H9 (cell line): ENCODE measurements around the gene SLC7A5. TPM values are rescaled to one million over a fixed set of nuclear protein-coding genes. Genes with fewer than 3 reads are reported as not detected.

Experiments used
- DNase-seq: peaks from one replicate; pipeline ENCODE4 v3.0.0-alpha.2; 2017
- H2AFZ ChIP-seq: one replicate; pipeline ENCODE4 v1.6.1; 2013; ENCODE audit warnings: mild to moderate bottlenecking, low read length, control low read depth, moderate library complexity
- H2AK5ac ChIP-seq: 2 replicates; pipeline ENCODE4 v1.6.1; 2013; ENCODE audit warnings: low read length, control low read depth, mixed read lengths; ENCODE audit not compliant: insufficient read length
- H2BK120ac ChIP-seq: one replicate; pipeline ENCODE4 v1.6.1; 2013; ENCODE audit warnings: low read depth, mild to moderate bottlenecking, low read length, control low read depth, inconsistent platforms; ENCODE audit not compliant: poor library complexity, severe bottlenecking
- H2BK12ac ChIP-seq: 2 replicates; pipeline ENCODE4 v1.6.1; 2013; ENCODE audit warnings: low read length, control low read depth, mixed read lengths, low read depth; ENCODE audit not compliant: insufficient read length
- H2BK15ac ChIP-seq: 2 replicates; pipeline ENCODE4 v1.6.1; 2013; ENCODE audit warnings: low read depth, low read length, control low read depth
- H2BK20ac ChIP-seq: one replicate; pipeline ENCODE4 v1.6.1; 2013; ENCODE audit warnings: low read depth, mild to moderate bottlenecking, low read length, control low read depth, inconsistent platforms; ENCODE audit not compliant: poor library complexity, severe bottlenecking
- H2BK5ac ChIP-seq: 2 replicates; pipeline ENCODE4 v1.6.1; 2013; ENCODE audit warnings: low read length, control low read depth, mixed read lengths; ENCODE audit not compliant: insufficient read length
- H3K14ac ChIP-seq: 2 replicates; pipeline ENCODE4 v1.6.1; 2013; ENCODE audit warnings: low read length, control low read depth; ENCODE audit not compliant: insufficient read depth
- H3K18ac ChIP-seq: 2 replicates; pipeline ENCODE4 v1.6.1; 2013; ENCODE audit warnings: low read depth, mild to moderate bottlenecking, mixed read lengths, low read length, control low read depth; ENCODE audit not compliant: insufficient read length
- H3K23ac ChIP-seq: 2 replicates; pipeline ENCODE4 v1.6.1; 2013; ENCODE audit warnings: low read length, control low read depth, mixed read lengths, low read depth; ENCODE audit not compliant: insufficient read length
- H3K23me2 ChIP-seq: 2 replicates; pipeline ENCODE4 v1.6.1; 2013; ENCODE audit warnings: low read depth, mild to moderate bottlenecking, mixed read lengths, low read length, control low read depth; ENCODE audit not compliant: insufficient read length, poor library complexity, severe bottlenecking
- H3K27ac ChIP-seq: 2 replicates; pipeline ENCODE4 v1.5.1; 2013; ENCODE audit warnings: low read length, control low read depth, mixed read lengths, low read depth; ENCODE audit not compliant: insufficient read length
- H3K27me3 ChIP-seq: 2 replicates; pipeline ENCODE4 v1.6.1; 2013; ENCODE audit warnings: low read length, control low read depth, inconsistent platforms; ENCODE audit not compliant: insufficient read depth
- H3K4ac ChIP-seq: 2 replicates; pipeline ENCODE4 v1.6.1; 2013; ENCODE audit warnings: low read depth, mild to moderate bottlenecking, control low read depth, inconsistent platforms, low read length, moderate library complexity
- H3K4me1 ChIP-seq: 2 replicates; pipeline ENCODE4 v1.6.1; 2013; ENCODE audit warnings: low read length, control low read depth, inconsistent platforms; ENCODE audit not compliant: insufficient read depth
- H3K4me2 ChIP-seq: 2 replicates; pipeline ENCODE4 v1.6.1; 2013; ENCODE audit warnings: low read length, control low read depth, mixed read lengths; ENCODE audit not compliant: insufficient read length, insufficient read depth
- H3K56ac ChIP-seq: 2 replicates; pipeline ENCODE4 v1.6.1; 2013; ENCODE audit warnings: low read depth, mild to moderate bottlenecking, mixed read lengths, low read length, control low read depth; ENCODE audit not compliant: insufficient read length
- H3K79me1 ChIP-seq: 2 replicates; pipeline ENCODE4 v1.6.1; 2013; ENCODE audit warnings: low read depth, mild to moderate bottlenecking, moderate library complexity, low read length, control low read depth, inconsistent platforms; ENCODE audit not compliant: insufficient read depth, poor library complexity, severe bottlenecking
- H3K79me2 ChIP-seq: 2 replicates; pipeline ENCODE4 v1.6.1; 2013; ENCODE audit warnings: low read length, control low read depth, inconsistent platforms; ENCODE audit not compliant: insufficient read depth
- H3K9ac ChIP-seq: 2 replicates; pipeline ENCODE4 v1.6.1; 2013; ENCODE audit warnings: low read length, control low read depth, mixed read lengths; ENCODE audit not compliant: insufficient read length; ENCODE audit errors: extremely low read depth
- H3K9me3 ChIP-seq: one replicate; pipeline ENCODE4 v1.6.1; 2013; ENCODE audit warnings: low read depth, low read length, inconsistent platforms; ENCODE audit not compliant: control insufficient read depth
- H3T11ph ChIP-seq: one replicate; pipeline ENCODE4 v1.6.1; 2013; ENCODE audit warnings: mild to moderate bottlenecking, low read length, control low read depth, inconsistent platforms
- H4K20me1 ChIP-seq: one replicate; pipeline ENCODE4 v1.6.1; 2013; ENCODE audit not compliant: control insufficient read depth, insufficient read length, insufficient read depth
- H4K5ac ChIP-seq: 2 replicates; pipeline ENCODE4 v1.6.1; 2013; ENCODE audit warnings: low read depth, mild to moderate bottlenecking, mixed read lengths, low read length, control low read depth; ENCODE audit not compliant: insufficient read length
- H4K8ac ChIP-seq: replicated peaks from 2 replicates; pipeline ENCODE4 v1.6.1; 2013; ENCODE audit warnings: low read length, control low read depth, mixed read lengths, low read depth; ENCODE audit not compliant: insufficient read length
- H4K91ac ChIP-seq: 2 replicates; pipeline ENCODE4 v1.6.1; 2013; ENCODE audit warnings: low read depth, mild to moderate bottlenecking, moderate library complexity, mixed read lengths, low read length, control low read depth; ENCODE audit not compliant: insufficient read length
- H3K27ac Mint-ChIP-seq, 3 experiments: 2 replicates in 2 of 3; 3 replicates in 1 of 3; pipeline ENCODE4 v1.8.0; 2020 to 2021; ENCODE audit warnings: mixed read lengths in 3 of 3, mild to moderate bottlenecking in 1 of 3, moderate library complexity in 1 of 3
- H3K27me3 Mint-ChIP-seq: 2 replicates; pipeline ENCODE4 v1.8.0; 2021; ENCODE audit warnings: low read depth, mild to moderate bottlenecking, moderate library complexity, mixed read lengths
- H3K36me3 Mint-ChIP-seq, 3 experiments: 2 replicates in 2 of 3; 3 replicates in 1 of 3; pipeline ENCODE4 v1.8.0; 2020 to 2021; ENCODE audit warnings: low read depth in 3 of 3, mixed read lengths in 3 of 3; ENCODE audit not compliant: insufficient read depth in 1 of 3
- H3K4me1 Mint-ChIP-seq, 2 experiments: 2 replicates each; pipeline ENCODE4 v1.8.0; 2020; ENCODE audit warnings: mixed read lengths in 2 of 2
- H3K4me3 Mint-ChIP-seq, 2 experiments: 2 replicates in 1 of 2; 3 replicates in 1 of 2; pipeline ENCODE4 v1.8.0; 2020 to 2021; ENCODE audit warnings: mild to moderate bottlenecking in 2 of 2, mixed read lengths in 2 of 2, moderate library complexity in 1 of 2
- H3K9me3 Mint-ChIP-seq, 2 experiments: 2 replicates in 1 of 2; 3 replicates in 1 of 2; pipeline ENCODE4 v1.8.0; 2020; ENCODE audit warnings: mild to moderate bottlenecking in 2 of 2, mixed read lengths in 2 of 2, moderate library complexity in 1 of 2
- CTCF ChIP-seq: fragments of 200-600 bp; sonication (generic); conservative IDR thresholded peaks from 3 replicates; pipeline ENCODE4 v1.8.0; 2021; ENCODE audit warnings: antibody characterized with exemption, mild to moderate bottlenecking
- WGBS: extraction: QIAGEN DNeasy Blood & Tissue Kit; methylation state at CpG from one replicate; pipeline ENCODE4 v1.1.7; 2013; ENCODE audit warnings: missing lambda C conversion rate, low lambda C conversion rate, mixed read lengths; ENCODE audit not compliant: insufficient read length; ENCODE audit errors: extremely low coverage; 5-methylcytosine and 5-hydroxymethylcytosine counted together
- total RNA-seq: library from RNA; stranded (reverse); gene quantifications from 2 replicates; pipeline ENCODE4 v1.2.1, GENCODE V29; 2021

SLC7A5 gene
- total RNA-seq, 1 experiment from 2014 or later, result 217 TPM

DNA sequence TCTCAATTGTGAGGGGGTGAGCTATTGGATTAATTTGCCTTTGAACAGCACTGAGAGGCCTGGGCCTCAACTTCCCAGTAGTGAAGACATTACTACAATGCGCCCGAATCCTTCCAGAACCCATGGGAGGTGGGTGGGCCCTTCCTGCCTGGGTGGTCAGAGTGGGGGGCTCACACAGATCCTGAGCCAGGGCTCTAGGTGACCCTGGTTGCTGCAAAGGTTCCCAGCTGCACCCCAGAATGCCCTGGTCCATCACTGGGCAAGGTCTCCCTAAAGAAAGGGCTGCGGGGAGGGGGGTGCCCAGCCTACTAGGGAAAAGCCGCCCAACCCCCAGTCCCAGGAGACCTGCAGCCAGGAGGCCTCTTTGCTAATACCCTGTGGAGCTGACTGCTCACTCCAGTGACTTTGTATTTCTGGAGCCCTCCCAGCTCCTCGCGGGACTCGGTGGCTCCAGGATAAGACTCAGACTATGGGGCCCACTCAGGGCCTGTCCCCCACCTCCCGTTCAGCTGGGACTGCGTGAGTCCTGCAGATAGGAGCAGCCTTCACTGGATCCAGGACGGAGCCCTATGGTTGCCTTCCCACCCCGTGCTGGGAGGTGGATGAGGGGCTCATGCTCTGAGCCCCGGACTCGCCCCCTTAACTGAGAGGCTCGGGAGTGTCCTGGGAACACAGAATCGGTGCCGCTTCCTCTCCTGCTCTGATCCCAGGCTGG, 40.2 kb downstream of the SLC7A5 start:
- H2BK20ac ChIP-seq, result no peak overlapping the region
- Mint-ChIP-seq H3K4me3 (no peak overlapping the region), H3K9me3 (no peaks in the 10 kb centered on the region), H3K27ac (peak overlapping the region; percentile 40 to 79 (median 53); a peak in 2 of 7 replicates), H3K4me1 (peaks cover 44 to 57% of the 10 kb centered on the region in 2 experiments), H3K27me3 (no peaks in the 10 kb centered on the region; the same call in 1 of the 2 replicates), H3K36me3 (peaks cover 7 to 36% (median 33%) of the 10 kb centered on the region in 3 experiments)
- no peaks in the 10 kb centered on the region for H3K9me3 ChIP-seq
- no peak overlapping the region for H2AK5ac ChIP-seq
- no peak overlapping the region for H2BK5ac ChIP-seq
- no peak overlapping the region for H4K91ac ChIP-seq
- no peaks in the 10 kb centered on the region for H3K79me1 ChIP-seq
- no peak overlapping the region for H2BK15ac ChIP-seq
- no peak overlapping the region for H3K14ac ChIP-seq
- H4K8ac ChIP-seq, result no peak overlapping the region
- H3K27me3 ChIP-seq, result no peaks in the 10 kb centered on the region
- no peak for DNase-seq
- H3K4me2 ChIP-seq, result no peak overlapping the region
- no peak for TF ChIP-seq CTCF
- no peak overlapping the region for H3K23ac ChIP-seq
- H3K18ac ChIP-seq, result no peak overlapping the region
- H2BK12ac ChIP-seq, result no peak overlapping the region
- no peak overlapping the region for H3K4ac ChIP-seq
- H2BK120ac ChIP-seq, result no peak overlapping the region
- no peaks in the 10 kb centered on the region for H3K79me2 ChIP-seq
- H3K9ac ChIP-seq, result no peak overlapping the region
- H4K5ac ChIP-seq, result no peak overlapping the region
- H3K27ac ChIP-seq, result no peak overlapping the region
- no peak overlapping the region for H3T11ph ChIP-seq
- no CpG with 5 or more reads among the region's 16 CpGs for WGBS
- H3K4me1 ChIP-seq, result peaks cover 2% of the 10 kb centered on the region; the same call in 1 of the 2 replicates
- no peak overlapping the region for H2AFZ ChIP-seq
- H4K20me1 ChIP-seq, result no peaks in the 10 kb centered on the region
- H3K56ac ChIP-seq, result no peak overlapping the region
- H3K23me2 ChIP-seq, result no peaks in the 10 kb centered on the region
